ENCODE results near the gene ZDHHC12.

DNA sequence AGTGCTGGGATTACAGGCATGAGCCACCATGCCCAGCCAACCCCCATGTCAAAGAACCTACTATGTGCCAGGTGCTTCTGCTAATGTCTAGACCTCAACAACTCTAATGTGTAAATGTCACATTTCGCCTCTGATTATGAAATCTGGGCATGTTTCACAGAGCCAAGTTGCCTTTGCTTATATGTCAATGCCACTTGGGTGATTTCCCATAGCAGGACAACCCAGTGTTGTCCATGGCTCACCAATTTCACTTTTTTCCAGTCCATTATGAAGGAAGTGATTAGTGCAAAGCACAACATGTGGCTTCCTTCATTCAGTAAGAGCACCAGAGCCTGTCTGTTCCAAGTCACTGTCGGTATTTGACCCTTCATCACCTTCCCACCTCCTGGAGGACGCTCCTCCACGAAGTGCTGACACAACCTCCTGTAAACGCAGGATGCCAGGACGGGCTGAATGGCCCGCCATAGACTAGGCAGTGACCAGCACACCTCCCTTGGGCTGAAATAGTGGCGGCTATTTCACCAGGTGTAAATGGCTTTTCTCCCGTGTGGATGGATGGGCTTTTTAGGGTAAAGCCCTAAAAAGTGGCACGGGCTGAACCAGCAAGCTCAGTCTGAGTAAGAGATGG is 22.6 kb downstream of the ZDHHC12 start:
- TF ChIP-seq POLR2A (IDR thresholded peaks at IDR 0.05; ENCODE audit: low read length), result no peak
- no peak for TF ChIP-seq GATA1 (IDR thresholded peaks at IDR 0.05; ENCODE audit: low read depth, low read length)

All from erythroblast (primary cell).